Natural killer cell (primary cell): ENCODE results near the gene ZNF322. TPM values are rescaled to one million over a fixed set of nuclear protein-coding genes. Genes with fewer than 3 reads are reported as not detected.

Experiments used
- ATAC-seq, 3 donors: fragments of 150-1000 bp in 2 of 3; fragments of 200-7000 bp in 1 of 3; cut with Tn5 transposase; 1 replicate in 1 of 3; 2 replicates in 2 of 3; pipeline ENCODE4 v1.10.0; 2021; ENCODE audit warnings: mild to moderate bottlenecking in 2 of 3, moderate library complexity in 2 of 3
- DNase-seq, 2 donors: peaks; one replicate each; pipeline versions ENCODE4 v3.0.0 to v3.0.0-alpha.2; 2013 to 2021; ENCODE audit warnings: mixed read lengths in 1 of 2
- H3K27ac ChIP-seq: one replicate; pipeline ENCODE4 v1.5.1; 2013; ENCODE audit warnings: mild to moderate bottlenecking, low read length
- H3K27me3 ChIP-seq: one replicate; pipeline ENCODE4 v1.6.1; 2013; ENCODE audit warnings: low read length; ENCODE audit not compliant: control insufficient read depth, insufficient read depth
- H3K36me3 ChIP-seq: one replicate; pipeline ENCODE4 v1.6.1; 2013; ENCODE audit warnings: low read length; ENCODE audit not compliant: control insufficient read depth, insufficient read depth
- H3K4me1 ChIP-seq: one replicate; pipeline ENCODE4 v1.6.1; 2013; ENCODE audit warnings: low read length; ENCODE audit not compliant: control insufficient read depth, insufficient read depth
- H3K4me3 ChIP-seq: one replicate; pipeline ENCODE4 v1.5.1; 2013; ENCODE audit warnings: low read length
- H3K9me3 ChIP-seq: one replicate; pipeline ENCODE4 v1.6.1; 2013; ENCODE audit warnings: low read length; ENCODE audit not compliant: control insufficient read depth, insufficient read depth
- H3K27ac Mint-ChIP-seq, 2 donors: one replicate each; pipeline ENCODE4 v1.8.0; 2022; ENCODE audit warnings: mild to moderate bottlenecking in 2 of 2, mixed read lengths in 2 of 2, moderate library complexity in 1 of 2
- H3K27me3 Mint-ChIP-seq, 2 donors: one replicate each; pipeline ENCODE4 v1.8.0; 2022; ENCODE audit warnings: low read depth in 2 of 2, mixed read lengths in 2 of 2
- H3K36me3 Mint-ChIP-seq: one replicate; pipeline ENCODE4 v1.8.0; 2022; ENCODE audit warnings: mixed read lengths
- H3K4me1 Mint-ChIP-seq, 2 donors: one replicate each; pipeline ENCODE4 v1.8.0; 2022; ENCODE audit warnings: mixed read lengths in 2 of 2
- H3K4me3 Mint-ChIP-seq: one replicate; pipeline ENCODE4 v1.8.0; 2022; ENCODE audit warnings: mild to moderate bottlenecking, moderate library complexity, mixed read lengths
- H3K9me3 Mint-ChIP-seq, 2 donors: one replicate each; pipeline ENCODE4 v1.8.0; 2022; ENCODE audit warnings: mixed read lengths in 2 of 2
- WGBS: methylation state at CpG from one replicate; pipeline ENCODE4 v1.1.7; 2013; ENCODE audit warnings: missing lambda C conversion rate; ENCODE audit not compliant: insufficient coverage; 5-methylcytosine and 5-hydroxymethylcytosine counted together
- intact Hi-C: fragments of 100-400 bp; cut with micrococcal nuclease; formaldehyde crosslinking; loops from one replicate; pipeline ENCODE4 v1.14.2; 2022
- total RNA-seq, 4 donors: library from RNA; stranded (reverse); fragments of 120-200 nt in 1 of 4; gene quantifications; one replicate each; pipeline versions ENCODE4 v1.2.3 to v1.2.4, GENCODE V29; 2013 to 2022
- TF ChIP-seq, protein P1 (sequence below): fragments of 200-600 bp; IDR thresholded peaks from one replicate; pipeline ENCODE4 v1.8.0; 2022; ENCODE audit warnings: antibody characterized with exemption

The ZNF322 gene
- total RNA-seq, 3 donors from 2014 or later (not counting 1 experiment from before 2014, with no cell fraction given), result 7.0 to 12.1 (median 9.3) TPM

- Histone ChIP-seq H3K4me3 (no peak overlapping the region), H3K27ac (no peak overlapping the region), H3K36me3 (peaks cover 16% of the 10 kb centered on the region), H3K4me1 (peaks cover 2% of the 10 kb centered on the region), H3K27me3 (peaks cover 4% of the 10 kb centered on the region), H3K9me3 (no peaks in the 10 kb centered on the region)
- H3K9me3 Mint-ChIP-seq, result no peaks in the 10 kb centered on the region
- H3K4me1 Mint-ChIP-seq, result peaks cover 35 to 46% of the 10 kb centered on the region in 2 donors
- H3K4me3 Mint-ChIP-seq, result no peak overlapping the region
- DNase-seq (no peak), ATAC-seq (no peak)
- H3K36me3 Mint-ChIP-seq, result peaks cover 6% of the 10 kb centered on the region
- WGBS, result 96% methylated on average over 3 of the region's 4 CpGs
- peak overlapping the region in 1 of 2 donors; percentile 8 for H3K27ac Mint-ChIP-seq
- intact Hi-C loops, result no loop called here
- H3K27me3 Mint-ChIP-seq, result peaks cover 9 to 11% of the 10 kb centered on the region in 2 donors
- TF ChIP-seq, protein P1, sequence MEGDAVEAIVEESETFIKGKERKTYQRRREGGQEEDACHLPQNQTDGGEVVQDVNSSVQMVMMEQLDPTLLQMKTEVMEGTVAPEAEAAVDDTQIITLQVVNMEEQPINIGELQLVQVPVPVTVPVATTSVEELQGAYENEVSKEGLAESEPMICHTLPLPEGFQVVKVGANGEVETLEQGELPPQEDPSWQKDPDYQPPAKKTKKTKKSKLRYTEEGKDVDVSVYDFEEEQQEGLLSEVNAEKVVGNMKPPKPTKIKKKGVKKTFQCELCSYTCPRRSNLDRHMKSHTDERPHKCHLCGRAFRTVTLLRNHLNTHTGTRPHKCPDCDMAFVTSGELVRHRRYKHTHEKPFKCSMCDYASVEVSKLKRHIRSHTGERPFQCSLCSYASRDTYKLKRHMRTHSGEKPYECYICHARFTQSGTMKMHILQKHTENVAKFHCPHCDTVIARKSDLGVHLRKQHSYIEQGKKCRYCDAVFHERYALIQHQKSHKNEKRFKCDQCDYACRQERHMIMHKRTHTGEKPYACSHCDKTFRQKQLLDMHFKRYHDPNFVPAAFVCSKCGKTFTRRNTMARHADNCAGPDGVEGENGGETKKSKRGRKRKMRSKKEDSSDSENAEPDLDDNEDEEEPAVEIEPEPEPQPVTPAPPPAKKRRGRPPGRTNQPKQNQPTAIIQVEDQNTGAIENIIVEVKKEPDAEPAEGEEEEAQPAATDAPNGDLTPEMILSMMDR, result no peak
These were observed 2.3 kb downstream of the ZNF322 start for GRCh38 chr6:26657256-26657655.

- H3K27ac Mint-ChIP-seq, result no peak overlapping the region
- H3K36me3 Mint-ChIP-seq, result peaks cover 14% of the 10 kb centered on the region
- Histone ChIP-seq H3K9me3 (no peaks in the 10 kb centered on the region), H3K27me3 (no peaks in the 10 kb centered on the region), H3K36me3 (peaks cover 21% of the 10 kb centered on the region), H3K4me1 (no peaks in the 10 kb centered on the region), H3K27ac (no peak overlapping the region), H3K4me3 (no peak overlapping the region)
- TF ChIP-seq, protein P1, result no peak
- H3K4me1 Mint-ChIP-seq, result peaks cover 37 to 45% of the 10 kb centered on the region in 2 donors
- DNase-seq (no peak), ATAC-seq (no peak)
- no peaks in the 10 kb centered on the region for H3K27me3 Mint-ChIP-seq
- H3K4me3 Mint-ChIP-seq, result no peak overlapping the region
- 93% methylated on average over 3 of the region's 5 CpGs for WGBS
- no peaks in the 10 kb centered on the region for H3K9me3 Mint-ChIP-seq
- intact Hi-C loops, result no loop called here
These were observed 6.5 kb downstream of the ZNF322 start for GRCh38 chr6:26653007-26653406.

DNA sequence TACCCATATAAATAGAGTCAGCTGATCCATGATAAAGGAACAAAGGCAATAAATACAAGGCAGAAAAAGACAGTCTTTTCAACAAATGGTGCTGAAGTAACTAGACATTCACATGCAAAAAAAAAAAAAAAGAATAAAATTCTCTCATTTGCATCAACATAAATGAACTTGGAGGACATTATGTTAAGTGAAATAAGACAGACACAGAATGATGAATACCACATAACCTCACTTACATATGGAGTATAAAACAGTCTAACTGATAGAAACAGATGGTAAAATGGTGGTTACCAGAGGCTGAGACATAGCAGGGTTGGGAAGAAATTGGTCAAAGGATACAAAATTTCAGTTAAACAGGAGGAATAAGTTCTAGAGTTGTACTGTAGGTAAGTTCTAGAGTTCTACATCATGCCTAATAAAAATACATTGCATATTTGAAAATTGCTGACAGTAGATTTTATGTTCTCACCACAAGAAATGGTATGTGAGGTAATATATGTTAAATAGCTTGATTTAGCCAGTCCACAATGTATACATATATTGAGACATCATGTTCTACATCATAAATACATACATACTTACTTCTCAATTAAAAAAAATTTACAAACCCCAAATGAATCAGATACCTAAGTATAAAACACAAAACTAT, 8.3 kb downstream of the ZNF322 start:
- H3K4me3 ChIP-seq, result no peak overlapping the region
- Mint-ChIP-seq H3K4me3 (no peak overlapping the region), H3K4me1 (peaks cover 27 to 32% of the 10 kb centered on the region in 2 donors), H3K9me3 (no peaks in the 10 kb centered on the region), H3K36me3 (peaks cover 10% of the 10 kb centered on the region), H3K27ac (no peak overlapping the region), H3K27me3 (no peaks in the 10 kb centered on the region)
- peaks cover 20% of the 10 kb centered on the region for H3K36me3 ChIP-seq
- H3K27ac ChIP-seq, result no peak overlapping the region
- ATAC-seq, result no peak
- TF ChIP-seq, protein P1, result no peak
- H3K9me3 ChIP-seq, result no peaks in the 10 kb centered on the region
- intact Hi-C loops, result no loop called here
- no peaks in the 10 kb centered on the region for H3K27me3 ChIP-seq
- H3K4me1 ChIP-seq, result no peaks in the 10 kb centered on the region
- no peak for DNase-seq

- DNase-seq (no peak), ATAC-seq (no peak)
- TF ChIP-seq, protein P1, result no peak
- Mint-ChIP-seq H3K4me3 (no peak overlapping the region), H3K4me1 (peaks cover 18 to 22% of the 10 kb centered on the region in 2 donors), H3K27ac (no peak overlapping the region), H3K9me3 (peaks cover 0 to 6% of the 10 kb centered on the region in 2 donors), H3K27me3 (no peaks in the 10 kb centered on the region), H3K36me3 (peaks cover 38% of the 10 kb centered on the region)
- Histone ChIP-seq H3K36me3 (peaks cover 26% of the 10 kb centered on the region), H3K9me3 (peaks cover 8% of the 10 kb centered on the region), H3K27ac (no peak overlapping the region), H3K27me3 (no peaks in the 10 kb centered on the region), H3K4me3 (no peak overlapping the region), H3K4me1 (no peaks in the 10 kb centered on the region)
- intact Hi-C loops, result no loop called here
- no CpG with 5 or more reads among the region's 1 CpG for WGBS
These were observed 13.5 kb downstream of the ZNF322 start for GRCh38 chr6:26646074-26646473.
